ENCODE data around the gene ANP32B.

DNA sequence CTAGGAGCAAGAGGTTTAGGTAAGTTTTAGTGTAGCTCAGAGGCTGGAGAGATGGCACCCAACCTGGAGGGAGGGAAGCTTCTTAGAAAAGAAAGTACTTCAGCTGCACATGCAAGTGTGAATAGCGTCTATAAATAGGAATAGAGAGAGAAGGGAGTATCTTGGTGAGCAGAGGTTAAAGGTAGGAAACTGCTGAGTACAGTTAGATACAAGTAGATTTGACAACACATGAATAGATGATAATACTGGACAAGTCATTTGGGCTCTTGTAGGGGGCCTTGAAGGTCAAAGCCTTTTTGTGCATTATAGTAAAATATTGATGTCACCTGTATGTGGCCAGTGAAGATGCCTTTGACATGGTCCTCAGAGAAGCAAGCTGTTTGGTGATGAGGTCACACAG, 34.2 kb downstream of the ANP32B start:
- TF ChIP-seq POLR2A (IDR thresholded peaks at IDR 0.05), result no peak
- TF ChIP-seq CTCF (IDR thresholded peaks at IDR 0.05), result no peak
- TF ChIP-seq POLR2AphosphoS5 (IDR thresholded peaks at IDR 0.05), result no peak
